AG04450 (cell line): Measurements from ENCODE around the gene E2F2. TPM values are rescaled to one million over a fixed set of nuclear protein-coding genes. Genes with fewer than 3 reads are reported as not detected.
"Not testable (repeated sequence)": the region's sequence is repeated elsewhere in the genome, so short reads cannot be mapped to it uniquely, and the experiment has no call there.

Experiments used
- CTCF ChIA-PET: fragments of 300-600, 350-600 bp; formaldehyde crosslinking; extraction: SDS; loops from one replicate; lab custom pipeline; 2022; ENCODE audit warnings: antibody characterized with exemption, inconsistent platforms; lab: Charles Lee
- POLR2A ChIA-PET: fragments of 350-600 bp; formaldehyde crosslinking; extraction: SDS; loops from one replicate; lab custom pipeline; 2021; ENCODE audit warnings: antibody characterized with exemption, inconsistent platforms; lab: Yijun Ruan, JAX
- DNase-seq: peaks from one replicate; pipeline ENCODE4 v3.0.0-alpha.2; 2011; ENCODE audit warnings: low read depth, low spot score
- H3K27ac ChIP-seq: one replicate; pipeline ENCODE4 v1.5.1; 2012; ENCODE audit warnings: low read depth, low read length, control low read depth
- H3K27me3 ChIP-seq: one replicate; pipeline ENCODE4 v1.6.0; 2012; ENCODE audit warnings: low read length; ENCODE audit not compliant: control insufficient read depth, insufficient read depth
- H3K4me3 ChIP-seq: 2 replicates; pipeline ENCODE4 v1.5.1; 2011; ENCODE audit warnings: mild to moderate bottlenecking, low read depth, low read length, control low read depth
- H3K9me3 ChIP-seq: 2 replicates; pipeline ENCODE4 v1.5.1; 2012; ENCODE audit warnings: low read length; ENCODE audit not compliant: control insufficient read depth, insufficient read depth
- polyA plus RNA-seq: library from polyadenylated mRNA; depleted of rRNA; stranded (reverse); fragments of >200 nt; gene quantifications from 2 replicates; pipeline ENCODE4 v1.2.3, GENCODE V29; 2011
- TF ChIP-seq, protein P1 (sequence below): IDR thresholded peaks from 2 replicates; pipeline ENCODE4 v1.5.1; 2011; ENCODE audit warnings: low read depth, low read length, control low read depth, inconsistent platforms

Gene E2F2
- polyA plus RNA-seq, 1 experiment = 0.06 TPM

DNA sequence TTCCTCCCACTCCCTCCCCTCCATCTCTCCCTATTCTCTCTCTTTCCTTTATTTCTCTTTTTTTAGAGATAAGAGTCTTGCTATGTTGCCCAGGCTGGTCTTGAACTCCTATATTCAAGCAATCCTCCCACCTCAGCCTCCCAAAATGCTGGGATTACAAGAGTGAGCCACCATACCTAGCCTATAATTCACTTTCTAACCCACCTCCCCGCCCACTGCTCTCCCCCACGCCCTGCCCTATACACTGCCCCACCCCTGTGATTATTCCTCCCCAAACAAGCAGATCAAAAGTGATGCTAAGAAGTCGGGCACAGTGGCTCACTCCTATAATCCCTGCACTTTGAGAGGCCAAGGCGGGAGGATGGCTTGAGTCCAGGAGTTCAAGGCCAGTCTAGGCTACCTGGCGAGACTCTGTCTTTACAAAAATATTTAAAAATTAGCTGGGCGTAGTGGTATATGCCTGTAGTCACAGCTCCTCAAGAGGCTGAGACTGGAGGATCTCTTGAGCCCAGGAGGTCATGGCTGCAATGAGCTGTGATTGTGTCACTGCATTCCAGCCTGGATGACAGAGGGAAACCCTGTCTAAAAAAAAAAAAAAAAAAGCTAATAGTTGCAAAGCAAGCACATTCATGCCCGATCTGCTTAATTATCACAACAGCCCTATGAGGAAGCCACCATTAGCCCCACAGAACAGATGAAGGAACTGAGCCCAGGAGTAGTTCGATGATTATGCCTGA lies 12.8 kb upstream of the E2F2 start:
- POLR2A ChIA-PET = interaction anchor here (0.6 to 1.3 kb wide), 2 partner anchors 33 to 93 kb away, joined by 6 to 7 read pairs; no protein-coding TSS in a partner anchor
- CTCF ChIA-PET = interaction anchor here (0.6 to 12.9 kb wide), 11 partner anchors 12 to 472 kb away, joined by 3 to 482 read pairs (median 6); partner anchors contain the start of gene RPL11
- Histone ChIP-seq H3K4me3 (no peak overlapping the region), H3K27ac (no peak overlapping the region), H3K9me3 (no peaks in the 10 kb centered on the region), H3K27me3 (no peaks in the 10 kb centered on the region)
- no peak for DNase-seq
- TF ChIP-seq, protein P1, sequence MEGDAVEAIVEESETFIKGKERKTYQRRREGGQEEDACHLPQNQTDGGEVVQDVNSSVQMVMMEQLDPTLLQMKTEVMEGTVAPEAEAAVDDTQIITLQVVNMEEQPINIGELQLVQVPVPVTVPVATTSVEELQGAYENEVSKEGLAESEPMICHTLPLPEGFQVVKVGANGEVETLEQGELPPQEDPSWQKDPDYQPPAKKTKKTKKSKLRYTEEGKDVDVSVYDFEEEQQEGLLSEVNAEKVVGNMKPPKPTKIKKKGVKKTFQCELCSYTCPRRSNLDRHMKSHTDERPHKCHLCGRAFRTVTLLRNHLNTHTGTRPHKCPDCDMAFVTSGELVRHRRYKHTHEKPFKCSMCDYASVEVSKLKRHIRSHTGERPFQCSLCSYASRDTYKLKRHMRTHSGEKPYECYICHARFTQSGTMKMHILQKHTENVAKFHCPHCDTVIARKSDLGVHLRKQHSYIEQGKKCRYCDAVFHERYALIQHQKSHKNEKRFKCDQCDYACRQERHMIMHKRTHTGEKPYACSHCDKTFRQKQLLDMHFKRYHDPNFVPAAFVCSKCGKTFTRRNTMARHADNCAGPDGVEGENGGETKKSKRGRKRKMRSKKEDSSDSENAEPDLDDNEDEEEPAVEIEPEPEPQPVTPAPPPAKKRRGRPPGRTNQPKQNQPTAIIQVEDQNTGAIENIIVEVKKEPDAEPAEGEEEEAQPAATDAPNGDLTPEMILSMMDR = no peak

DNA sequence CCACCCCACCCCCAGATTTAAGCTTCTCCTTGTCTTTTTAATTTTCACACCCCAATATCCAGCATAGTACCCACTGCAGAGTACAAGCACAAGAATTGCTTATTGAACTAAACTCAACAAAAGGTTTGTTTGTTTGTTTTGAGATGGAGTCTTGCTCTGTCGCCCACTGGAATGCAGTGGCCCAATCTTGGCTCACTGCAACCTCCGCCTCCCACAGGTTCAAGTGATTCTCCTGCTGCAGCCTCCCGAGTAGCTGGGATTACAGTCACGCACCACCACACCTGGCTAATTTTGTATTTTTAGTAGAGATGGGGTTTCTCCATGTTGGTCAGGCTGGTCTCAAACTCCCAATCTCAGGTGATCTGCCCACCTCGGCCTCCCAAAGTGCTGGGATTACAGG lies 11.9 kb upstream of the E2F2 start:
- DNase-seq, H3K27ac ChIP-seq, H3K9me3 ChIP-seq, H3K4me3 ChIP-seq, H3K27me3 ChIP-seq: not testable (repeated sequence)
- ChIA-PET POLR2A (interaction anchor here (0.6 kb wide), 1 partner anchor 95 kb away, joined by 4 read pairs; no protein-coding TSS in a partner anchor), CTCF (interaction anchor here (0.6 to 12.9 kb wide), 4 partner anchors 13 to 128 kb away, joined by 4 to 482 read pairs (median 74); no protein-coding TSS in a partner anchor)

- no peak overlapping the region for H3K27ac ChIP-seq
- no peaks in the 10 kb centered on the region for H3K27me3 ChIP-seq
- POLR2A ChIA-PET = interaction anchor here (0.7 to 1.0 kb wide), 2 partner anchors 11 to 42 kb away, joined by 3 to 11 read pairs; no protein-coding TSS in a partner anchor
- H3K9me3 ChIP-seq = no peaks in the 10 kb centered on the region
- CTCF ChIA-PET = interaction anchor here (0.6 to 12.9 kb wide), 37 partner anchors 9 to 564 kb away, joined by 3 to 482 read pairs (median 4); partner anchors contain the start of genes E2F2, HNRNPR, ID3 and RPL11
- no peak overlapping the region for H3K4me3 ChIP-seq
- TF ChIP-seq, protein P1 = peak; percentile 96
- peak; percentile 70 for DNase-seq
Measured at GRCh38 chr1:23539698-23540266, 8.7 kb upstream of the E2F2 start.

DNA sequence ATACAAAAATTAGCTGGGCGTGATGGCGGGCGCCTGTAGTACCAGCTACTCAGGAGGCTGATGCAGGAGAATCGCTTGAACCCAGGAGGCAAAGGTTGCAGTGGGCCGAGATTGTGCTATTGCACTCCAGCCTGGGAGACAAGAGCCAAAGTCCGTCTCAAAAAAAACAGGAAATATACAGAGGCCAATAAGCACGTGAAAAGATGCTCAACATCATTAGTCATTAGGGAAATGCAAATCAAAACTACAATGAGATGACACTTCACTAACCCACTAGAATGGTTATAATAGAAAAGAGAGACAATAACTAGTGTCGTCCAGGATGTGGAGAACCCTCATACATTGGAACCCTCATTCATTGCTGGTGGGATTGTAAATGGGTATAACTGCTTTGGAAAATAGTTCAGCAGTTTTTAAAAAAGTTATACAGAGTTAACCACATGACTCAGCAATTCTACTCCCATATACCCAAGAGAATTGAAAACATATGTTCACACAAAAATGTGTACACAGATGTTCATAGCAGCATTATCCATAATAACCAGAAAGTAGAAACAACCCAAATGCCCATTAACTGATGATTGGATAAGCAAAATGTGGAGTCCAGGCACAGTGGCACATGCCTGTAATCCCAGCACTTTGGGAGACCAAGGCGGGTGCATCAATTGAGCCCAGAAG lies 6.4 kb upstream of the E2F2 start:
- TF ChIP-seq, protein P1 = no peak
- Histone ChIP-seq H3K4me3 (no peak overlapping the region), H3K27ac (peak overlapping the region; percentile 31), H3K27me3 (no peaks in the 10 kb centered on the region), H3K9me3 (no peaks in the 10 kb centered on the region)
- no peak for DNase-seq
- POLR2A ChIA-PET = interaction anchor here (0.7 kb wide), 1 partner anchor 193 kb away, joined by 3 read pairs; no protein-coding TSS in a partner anchor
- CTCF ChIA-PET = interaction anchor here (1.0 to 5.9 kb wide), 2 partner anchors 9 to 40 kb away, joined by 4 to 142 read pairs; no protein-coding TSS in a partner anchor

DNA sequence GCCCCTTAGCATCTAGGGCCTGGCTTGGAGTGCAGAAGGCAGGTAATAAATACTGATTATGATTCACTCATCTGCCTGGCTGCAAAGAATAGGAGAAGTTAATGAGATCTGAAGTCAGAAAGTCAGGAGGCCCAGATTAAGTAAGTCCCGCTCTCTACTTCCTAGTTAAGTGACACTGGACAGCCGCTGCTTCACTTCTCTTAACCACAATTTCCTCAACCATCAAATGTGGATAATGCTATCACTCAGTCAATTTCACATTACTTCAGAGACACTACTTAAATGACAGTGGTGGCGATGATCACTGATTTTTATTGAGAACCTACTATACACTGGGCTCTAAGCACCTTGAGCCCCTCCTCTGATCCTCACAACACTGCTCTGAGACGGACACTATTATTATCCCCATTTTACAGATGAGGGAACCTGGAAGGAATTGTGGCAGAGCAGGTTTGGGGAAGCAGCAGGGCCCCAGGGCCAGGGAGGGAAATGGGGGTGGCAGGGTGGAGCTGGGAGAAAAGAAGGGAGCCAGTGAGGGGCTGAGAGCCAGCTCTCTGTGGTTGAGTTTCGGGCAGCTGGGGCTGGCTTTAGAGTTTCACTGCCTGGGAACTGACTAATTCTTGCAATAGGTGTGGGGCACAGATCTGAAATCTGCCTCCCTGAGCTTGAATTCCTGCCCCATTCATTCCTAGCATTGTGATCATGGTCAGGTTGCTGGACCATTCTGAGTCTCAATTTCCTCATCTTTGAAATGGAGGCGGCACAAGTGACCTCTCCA lies 2.4 kb upstream of the E2F2 start:
- no peaks in the 10 kb centered on the region for H3K27me3 ChIP-seq
- TF ChIP-seq, protein P1 = no peak
- no peak overlapping the region for H3K4me3 ChIP-seq
- DNase-seq = no peak
- POLR2A ChIA-PET = no interaction called here
- no peak overlapping the region for H3K27ac ChIP-seq
- no peaks in the 10 kb centered on the region for H3K9me3 ChIP-seq
- CTCF ChIA-PET = no interaction called here
